Stimulated activated CD4-positive, alpha-beta T cell treated with anti-CD3 and anti-CD28 coated beads, TNF-alpha, amount 100 ng/mL, for 1 hour (primary cell): ENCODE results near the gene GRK1.

Source experiments
- DNase-seq, 3 donors: peaks; one replicate each; pipeline ENCODE4 v3.0.0-alpha.2; 2020; ENCODE audit warnings: low read depth in 3 of 3, low spot score in 1 of 3

GRK1 gene

DNA sequence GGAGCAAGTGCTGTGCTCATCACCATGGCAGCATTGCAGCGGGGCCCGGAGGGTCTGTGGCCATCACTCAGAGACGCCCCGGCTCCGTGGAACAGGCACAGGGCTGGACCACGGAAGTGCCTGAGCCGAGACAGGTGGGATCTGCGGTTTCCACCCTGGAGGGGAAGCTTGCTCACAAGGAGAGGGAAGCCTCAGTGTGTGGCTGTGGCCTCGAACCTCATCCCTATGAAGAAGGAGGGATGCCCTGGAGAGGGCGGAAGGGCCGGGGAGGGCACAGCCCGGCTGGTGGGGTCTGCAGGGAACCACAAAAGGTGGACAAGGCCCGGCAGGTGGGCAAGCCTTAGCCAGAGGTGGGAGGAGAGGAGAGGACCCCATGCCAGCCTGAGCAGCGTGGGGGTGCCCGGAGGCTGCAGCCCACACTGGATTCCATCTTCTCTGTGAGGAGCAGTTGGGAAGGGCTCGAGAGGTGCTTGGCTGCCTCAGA lies 61.6 kb downstream of the GRK1 start:
- no peak for DNase-seq

GRCh38 chr13:113729187-113730019 lies 62.4 kb downstream of the GRK1 start:
- DNase-seq = no peak

DNA sequence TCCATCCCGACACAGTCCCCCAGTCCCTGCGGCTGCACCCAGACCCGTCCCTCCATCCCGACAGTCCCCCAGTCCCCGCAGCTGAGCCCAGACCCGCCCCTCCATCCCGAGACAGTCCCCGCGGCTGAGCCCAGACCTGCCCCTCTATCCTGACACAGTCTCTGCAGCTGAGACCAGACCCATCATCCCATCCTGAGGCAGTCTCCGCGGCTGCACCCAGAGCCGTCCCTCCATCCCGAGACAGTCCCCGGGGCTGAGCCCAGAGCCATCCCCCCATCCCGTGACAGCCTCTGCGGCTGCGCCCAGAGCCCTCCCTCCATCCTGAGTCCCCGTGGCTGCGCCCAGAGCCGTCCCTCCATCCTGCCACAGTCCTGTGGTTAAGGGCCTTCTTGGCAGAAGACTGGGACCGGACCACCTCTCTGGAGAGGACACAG lies 63.3 kb downstream of the GRK1 start:
- DNase-seq = no peak

GRCh38 chr13:113730831-113731191 lies 63.8 kb downstream of the GRK1 start:
- no peak for DNase-seq

DNA sequence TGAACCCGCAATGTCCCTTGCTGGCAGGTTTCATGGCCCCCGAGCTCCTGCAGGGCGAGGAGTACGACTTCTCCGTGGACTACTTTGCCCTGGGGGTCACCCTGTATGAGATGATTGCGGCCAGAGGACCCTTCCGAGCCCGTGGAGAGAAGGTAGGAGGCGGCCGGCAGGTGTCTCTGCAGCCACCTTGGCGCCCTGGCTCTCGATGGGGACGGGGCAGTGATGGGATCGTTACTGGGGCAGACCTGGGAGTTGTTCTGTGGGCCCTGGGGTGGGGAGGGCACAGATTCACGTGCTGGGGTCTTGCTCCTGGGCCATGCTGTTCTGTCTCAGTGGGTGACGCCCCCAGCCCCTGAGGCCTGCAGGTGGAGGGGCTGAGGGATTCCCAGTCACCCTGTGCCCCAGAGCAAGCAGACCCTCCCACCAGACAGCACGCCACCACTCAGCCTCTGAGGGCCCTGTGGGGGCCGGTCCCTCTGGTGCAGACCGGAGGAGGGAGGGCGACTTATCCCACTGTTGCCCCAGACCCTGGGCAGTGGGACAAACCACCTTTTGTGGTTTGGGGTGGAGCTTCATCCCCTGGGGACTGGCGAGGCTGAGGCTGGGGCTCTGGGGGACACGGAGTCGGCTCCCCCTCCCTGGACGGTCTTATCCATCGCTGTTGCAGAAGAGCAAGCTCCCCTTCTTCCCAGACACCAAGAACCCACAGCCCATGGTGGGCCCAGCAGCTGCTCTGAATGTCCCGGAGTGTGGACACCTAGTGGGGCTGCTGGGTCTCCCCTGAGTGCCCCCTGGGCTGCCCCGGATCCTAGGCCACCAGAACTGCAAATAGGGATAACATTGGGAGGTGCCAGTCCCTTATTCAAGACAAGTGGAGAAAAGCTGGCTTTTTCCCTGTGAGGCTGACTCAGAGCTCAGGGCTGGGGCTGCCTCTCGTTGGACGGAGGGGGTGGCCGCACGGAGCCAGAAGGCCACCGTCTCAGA lies 64.5 kb downstream of the GRK1 start:
- DNase-seq = no peak

GRCh38 chr13:113732176-113732960 lies 65.3 kb downstream of the GRK1 start:
- no peak for DNase-seq

DNA sequence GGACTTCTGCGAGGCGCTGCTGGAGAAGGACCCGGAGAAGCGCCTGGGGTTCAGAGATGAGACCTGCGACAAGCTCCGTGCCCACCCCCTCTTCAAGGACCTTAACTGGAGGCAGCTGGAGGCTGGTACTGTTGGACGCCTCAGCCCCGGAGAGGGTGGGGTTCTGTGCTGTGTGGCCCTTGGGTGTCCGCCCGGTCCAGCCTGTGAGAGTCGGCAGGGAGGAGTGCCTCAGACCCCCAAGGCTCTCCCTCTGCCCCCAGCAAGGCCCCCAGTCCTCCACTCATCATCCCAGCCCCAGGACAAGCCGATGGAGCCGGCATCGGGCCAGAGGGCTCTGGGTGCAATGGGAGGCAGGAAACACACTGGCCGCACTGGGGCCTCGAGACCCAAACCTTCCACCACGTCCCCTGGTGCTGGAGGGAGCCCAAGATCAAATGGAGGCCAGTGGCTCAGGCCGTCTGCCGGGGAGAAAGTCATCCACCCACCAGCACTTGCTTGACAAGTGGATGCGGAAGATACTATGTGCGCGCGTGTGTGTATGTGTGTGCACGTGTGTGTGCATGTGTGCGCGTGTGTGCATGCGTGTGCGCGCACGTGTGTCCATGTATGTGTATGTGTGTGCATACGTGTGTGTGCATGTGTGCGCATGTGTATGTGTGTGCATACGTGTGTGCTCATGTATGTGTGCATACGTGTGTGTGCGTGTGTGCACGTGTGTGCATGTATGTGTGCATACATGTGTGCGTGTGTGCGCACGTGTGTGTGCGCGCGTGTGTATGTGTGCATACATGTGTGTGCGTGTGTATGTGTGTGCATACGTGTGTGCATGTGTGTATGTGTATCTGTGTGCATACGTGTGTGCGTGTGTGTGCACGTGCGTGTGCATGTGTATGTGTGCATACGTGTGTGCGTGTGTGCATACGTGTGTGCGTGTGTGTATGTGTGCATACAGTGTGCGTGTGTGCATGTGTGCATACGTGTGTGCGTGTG lies 66.2 kb downstream of the GRK1 start:
- no peak for DNase-seq

- DNase-seq = no peak
These were observed 67.2 kb downstream of the GRK1 start for GRCh38 chr13:113734099-113734825.

DNA sequence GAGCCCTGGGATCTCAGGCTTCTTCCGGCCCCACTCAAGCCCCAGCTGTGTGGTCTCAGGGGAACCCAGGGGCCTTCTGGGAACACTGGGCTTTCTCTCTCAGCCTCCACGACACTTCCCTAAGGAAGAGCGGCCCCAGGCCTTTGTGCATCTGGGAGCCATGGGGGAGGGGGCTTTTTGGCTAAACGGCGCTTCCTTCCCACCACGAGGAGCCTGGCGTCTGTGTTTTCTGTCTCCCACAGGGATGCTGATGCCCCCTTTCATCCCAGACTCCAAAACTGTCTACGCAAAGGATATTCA lies 67.8 kb downstream of the GRK1 start:
- DNase-seq = no peak

- no peak for DNase-seq
These were observed 68.2 kb downstream of the GRK1 start for GRCh38 chr13:113735194-113735593.

DNA sequence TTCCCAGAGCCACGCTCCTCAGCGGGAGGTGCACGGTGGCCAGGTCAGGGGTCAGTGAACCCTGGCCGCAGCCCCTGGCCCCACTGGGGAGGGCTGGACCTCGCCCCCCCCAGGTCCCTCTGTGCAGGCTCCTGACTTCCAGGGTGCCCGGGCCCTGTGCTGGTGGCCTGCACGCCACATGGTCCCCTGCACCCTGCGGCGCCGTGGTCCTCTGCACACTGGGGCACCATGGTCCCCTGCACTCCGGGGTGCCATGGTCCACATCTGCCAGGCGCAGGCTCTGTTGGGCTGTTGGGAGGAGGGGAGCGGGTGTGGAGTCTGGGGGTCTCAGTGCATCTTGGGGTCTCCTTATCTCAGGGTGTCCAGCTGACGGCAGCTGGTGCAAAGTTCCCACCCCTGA lies 68.7 kb downstream of the GRK1 start:
- no peak for DNase-seq

DNA sequence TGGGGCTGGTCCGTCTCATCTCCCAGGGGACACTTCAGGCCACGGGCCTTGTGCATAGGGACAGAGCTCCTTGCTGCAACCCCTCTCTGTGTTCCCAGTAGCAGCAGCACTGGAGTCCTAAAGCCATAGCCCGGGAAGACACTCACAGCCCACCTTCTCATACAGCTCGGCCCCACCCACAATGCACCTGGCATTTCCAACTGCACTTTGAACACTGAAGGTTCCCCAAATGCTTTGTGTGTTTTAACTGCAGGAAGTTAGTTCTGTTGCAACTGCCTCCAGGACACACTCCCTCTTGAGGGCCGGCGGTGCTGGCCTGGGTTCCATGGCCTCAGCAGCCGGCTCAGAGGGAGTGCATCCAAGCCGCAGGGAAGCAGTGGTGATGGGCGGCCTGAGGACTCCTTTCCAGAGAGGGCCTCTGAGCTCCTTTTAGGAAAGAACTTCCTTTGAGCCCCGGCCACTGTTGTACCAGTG lies 69.3 kb downstream of the GRK1 start:
- DNase-seq = no peak

DNA sequence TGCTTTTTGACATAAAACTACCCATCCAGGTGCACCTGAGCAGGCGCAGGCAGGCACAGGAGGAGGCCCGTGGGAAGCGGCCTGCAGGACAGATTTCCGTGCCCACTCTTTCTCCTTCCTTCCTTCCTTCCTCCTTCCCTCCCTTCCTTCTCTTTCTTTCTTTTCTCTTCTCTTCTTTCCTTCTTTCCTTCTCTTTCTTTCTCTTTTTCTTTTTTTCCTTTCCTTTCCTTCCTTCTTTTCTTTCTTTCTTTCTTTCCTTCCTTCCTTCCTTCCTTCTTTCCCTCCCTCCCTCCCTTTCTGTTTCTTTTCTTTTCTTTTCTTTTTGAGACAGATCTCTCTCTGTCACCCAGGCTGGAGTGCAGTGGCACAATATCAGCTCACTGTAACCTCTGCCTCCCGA lies 70.8 kb downstream of the GRK1 start:
- no peak for DNase-seq

- no peak for DNase-seq
These were observed 72.7 kb downstream of the GRK1 start for GRCh38 chr13:113739527-113740285.

GRCh38 chr13:113740286-113740556 lies 73.2 kb downstream of the GRK1 start:
- no peak for DNase-seq

DNA sequence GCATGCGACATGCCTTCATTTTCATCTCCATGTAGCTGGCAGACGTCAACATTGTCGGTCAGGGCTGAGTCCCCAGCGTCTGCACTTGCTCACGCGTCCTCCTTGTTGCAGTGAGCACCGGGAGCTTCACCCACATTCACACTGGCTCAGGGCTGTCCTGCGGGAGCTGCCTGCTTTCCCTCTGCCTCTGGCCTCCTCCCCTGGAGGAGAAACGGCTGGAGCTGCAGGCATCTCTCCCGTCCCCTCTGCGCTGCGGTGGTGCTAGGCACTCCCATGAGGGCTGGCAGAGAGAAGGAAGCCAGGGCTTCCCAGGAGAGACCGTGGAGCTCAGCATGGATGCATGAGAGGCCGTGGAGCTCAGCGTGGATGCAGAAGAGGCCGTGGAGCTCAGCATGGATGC lies 73.6 kb downstream of the GRK1 start:
- DNase-seq = no peak

GRCh38 chr13:113741191-113741668 lies 74.2 kb downstream of the GRK1 start:
- DNase-seq = no peak

GRCh38 chr13:113742000-113742441 lies 75.0 kb downstream of the GRK1 start:
- DNase-seq = no peak
